Mesenteric fat pad (tissue), 1 donor: Measurements from ENCODE around the gene HLCS. TPM values are rescaled to one million over a fixed set of nuclear protein-coding genes. Genes with fewer than 3 reads are reported as not detected.
"Not testable (repeated sequence)": the region's sequence is repeated elsewhere in the genome, so short reads cannot be mapped to it uniquely, and the experiment has no call there.

ENCODE experiments used
- DNase-seq: peaks from one replicate; pipeline ENCODE4 v3.0.0-alpha.2; 2020; ENCODE audit warnings: low spot score
- total RNA-seq: library from RNA; stranded (reverse); fragmentation: NEBNext Ultra II Directional; extraction: Animal tissue kit (Norgen Biotek cat#: 25700); gene quantifications from one replicate; pipeline ENCODE4 v1.2.1, GENCODE V29; 2021
- donor health status: DM: yes; HTN: yes; CAD: no.

Gene HLCS
- total RNA-seq, 1 donor from 2014 or later: 18.8 TPM

GRCh38 chr21:36816026-36816425, 150.4 kb downstream of the HLCS start:
- not testable (repeated sequence) for DNase-seq

GRCh38 chr21:36815284-36815683, 151.2 kb downstream of the HLCS start:
- no peak for DNase-seq

- no peak for DNase-seq
Observed at GRCh38 chr21:36813052-36813451, 153.4 kb downstream of the HLCS start.

DNA sequence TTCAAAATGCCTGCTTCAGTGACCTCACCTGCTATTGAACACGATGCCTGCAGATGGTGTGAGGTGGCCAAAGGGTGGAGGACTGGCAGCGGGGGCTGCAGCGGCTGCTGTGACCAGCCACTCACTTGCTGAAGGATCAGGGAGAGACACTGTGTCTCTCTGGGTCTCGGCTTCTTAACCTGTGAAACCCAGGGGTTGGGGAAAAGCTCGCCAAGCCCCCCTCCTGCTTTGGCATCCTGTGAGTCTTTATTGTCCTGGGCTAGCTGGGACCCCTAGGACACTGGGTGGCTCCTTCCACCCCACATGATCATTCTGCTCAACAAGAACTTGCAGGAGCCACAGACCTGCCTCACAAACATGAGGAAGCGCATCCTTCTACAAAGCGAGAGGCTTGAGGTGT, 154.7 kb downstream of the HLCS start:
- no peak for DNase-seq

DNA sequence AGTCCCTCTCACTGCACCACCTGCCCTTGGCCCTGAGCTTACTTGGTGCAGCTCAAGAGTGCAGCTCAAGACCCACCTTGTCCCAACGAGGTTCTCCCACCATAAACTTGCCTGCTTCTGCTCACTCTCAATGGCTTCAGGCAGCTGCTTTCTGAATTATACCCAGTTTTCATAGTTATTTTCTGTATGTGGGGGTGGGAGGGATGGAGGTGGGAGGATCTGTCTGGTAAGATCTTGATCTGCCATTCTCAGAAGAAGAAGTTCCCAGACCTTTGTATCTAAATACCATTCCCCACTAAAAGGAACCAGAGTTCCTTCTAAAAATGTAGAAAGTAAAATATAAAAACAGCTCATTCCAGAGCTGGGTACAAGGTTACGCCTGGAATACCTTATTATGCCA, 156.0 kb downstream of the HLCS start:
- no peak for DNase-seq

- no peak for DNase-seq
Observed at GRCh38 chr21:36807422-36807928, 159.0 kb downstream of the HLCS start.

- DNase-seq: no peak
Observed at GRCh38 chr21:36806103-36806502, 160.4 kb downstream of the HLCS start.

DNA sequence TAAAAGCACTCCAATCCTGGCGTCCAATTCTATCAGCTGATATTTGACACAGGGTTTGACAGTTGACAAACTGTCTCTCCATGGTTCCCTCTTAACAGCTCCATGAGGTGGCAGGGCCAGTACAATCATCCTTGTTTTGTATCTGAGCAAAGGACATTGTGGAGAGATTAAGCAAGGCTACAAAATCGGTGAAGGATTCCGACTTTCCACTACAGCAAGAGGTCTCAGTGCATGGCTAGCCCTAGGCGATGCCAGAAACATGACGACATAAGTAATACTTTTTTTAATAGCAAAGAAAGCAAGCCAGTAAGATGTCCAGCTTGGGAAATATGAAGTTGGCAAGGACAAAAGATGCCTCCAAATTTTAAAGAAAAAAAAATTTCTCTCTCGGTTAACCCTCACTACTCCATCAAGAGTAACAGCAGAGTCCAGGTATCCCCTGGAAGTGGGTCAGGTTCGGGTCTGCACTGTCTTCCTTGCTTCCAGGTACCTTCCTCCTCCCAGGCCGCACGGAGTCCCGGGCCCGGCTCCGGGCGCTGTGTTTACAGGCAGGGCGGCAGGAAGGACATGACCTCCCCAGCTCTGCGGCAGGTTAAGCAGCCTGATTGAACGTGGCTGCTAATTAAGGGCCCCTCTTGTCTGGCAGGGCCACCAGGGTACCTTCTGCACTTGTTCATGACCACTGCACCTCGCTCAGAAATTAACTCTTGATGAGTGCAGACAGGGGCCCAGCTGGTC, 161.4 kb downstream of the HLCS start:
- DNase-seq: no peak

- DNase-seq: no peak
Observed at GRCh38 chr21:36803816-36804439, 162.5 kb downstream of the HLCS start.

- DNase-seq: no peak
Observed at GRCh38 chr21:36803051-36803645, 163.3 kb downstream of the HLCS start.

DNA sequence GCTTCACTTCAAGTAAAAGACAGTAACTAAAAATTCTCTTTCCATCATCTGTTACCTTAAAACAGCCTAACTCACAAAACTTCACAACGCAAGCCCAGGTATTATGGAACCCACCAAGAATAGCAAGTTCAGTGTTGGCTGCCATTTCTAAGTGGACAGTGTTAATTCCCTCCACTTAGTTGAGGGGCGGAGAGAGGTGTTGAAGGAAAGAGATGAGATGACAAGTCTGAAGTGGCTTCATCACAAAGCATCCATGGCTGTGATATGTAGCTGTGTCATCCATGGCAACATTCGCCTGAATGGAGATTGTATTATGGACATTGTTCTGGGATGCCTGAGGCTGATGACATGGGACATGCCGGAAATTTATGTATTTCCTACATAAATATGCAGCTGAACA, 165.7 kb downstream of the HLCS start:
- no peak for DNase-seq

DNA sequence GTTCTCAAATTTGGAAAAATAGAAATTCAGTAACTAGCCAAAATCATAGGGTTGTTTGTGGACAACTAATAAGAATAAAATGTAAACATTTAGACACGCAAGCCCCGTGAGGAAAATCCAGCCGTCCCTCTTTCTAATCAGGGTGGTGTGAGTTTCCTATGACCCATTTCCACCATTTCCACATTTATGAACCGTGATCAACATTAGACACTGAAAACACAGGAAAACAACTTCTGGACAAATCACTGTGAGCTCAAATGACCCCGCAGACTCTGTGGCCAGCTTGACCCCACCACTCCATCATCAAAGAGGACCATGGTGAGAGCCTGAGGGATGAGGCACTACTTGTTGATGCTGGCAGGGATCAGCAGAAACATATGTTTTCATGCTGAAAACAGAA, 166.6 kb downstream of the HLCS start:
- DNase-seq: no peak

DNA sequence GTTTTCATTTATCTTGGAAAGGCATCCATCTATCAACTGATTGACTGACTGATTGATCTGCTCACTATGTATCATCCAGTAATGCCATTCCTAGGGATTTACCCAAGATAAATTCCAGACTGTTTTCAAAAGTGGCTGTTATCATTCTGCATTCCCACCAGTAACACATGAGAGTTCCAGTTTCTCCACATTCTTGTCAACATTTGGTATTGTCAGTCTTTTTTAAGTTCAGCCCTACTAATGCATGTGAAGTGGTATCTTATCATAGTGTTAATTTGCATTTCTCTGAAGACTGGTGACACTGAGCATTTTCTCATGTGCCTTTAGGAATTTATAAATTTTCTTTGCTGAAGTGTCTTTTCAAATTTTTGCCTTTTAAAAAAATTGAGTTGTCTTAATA, 168.0 kb downstream of the HLCS start:
- DNase-seq: no peak

GRCh38 chr21:36796070-36796469, 170.4 kb downstream of the HLCS start:
- no peak for DNase-seq

DNA sequence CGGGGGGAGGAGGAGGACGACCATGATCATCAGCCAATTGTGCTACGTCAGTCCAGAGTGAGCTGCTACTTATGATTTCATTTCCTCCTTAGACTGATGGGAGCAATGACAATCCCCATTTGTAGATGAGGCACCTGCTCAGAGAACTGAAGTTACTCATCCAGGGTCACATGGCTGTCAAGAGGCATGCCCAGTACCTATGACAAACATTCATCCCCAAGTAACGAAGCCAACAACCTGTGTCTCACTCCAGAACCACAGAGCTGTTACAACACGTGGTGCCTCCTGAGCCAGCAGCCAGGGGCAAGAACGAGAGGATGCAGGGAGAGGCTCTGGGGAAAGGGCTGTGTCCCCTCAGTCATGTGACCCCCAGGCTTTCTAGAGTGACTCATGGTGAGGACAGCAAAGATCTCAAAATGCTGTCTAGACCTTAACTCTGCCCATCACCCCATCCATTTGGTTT, 173.9 kb downstream of the HLCS start:
- no peak for DNase-seq

- DNase-seq: no peak
Observed at GRCh38 chr21:36791695-36792470, 174.6 kb downstream of the HLCS start.

GRCh38 chr21:36791180-36791579, 175.3 kb downstream of the HLCS start:
- DNase-seq: no peak

DNA sequence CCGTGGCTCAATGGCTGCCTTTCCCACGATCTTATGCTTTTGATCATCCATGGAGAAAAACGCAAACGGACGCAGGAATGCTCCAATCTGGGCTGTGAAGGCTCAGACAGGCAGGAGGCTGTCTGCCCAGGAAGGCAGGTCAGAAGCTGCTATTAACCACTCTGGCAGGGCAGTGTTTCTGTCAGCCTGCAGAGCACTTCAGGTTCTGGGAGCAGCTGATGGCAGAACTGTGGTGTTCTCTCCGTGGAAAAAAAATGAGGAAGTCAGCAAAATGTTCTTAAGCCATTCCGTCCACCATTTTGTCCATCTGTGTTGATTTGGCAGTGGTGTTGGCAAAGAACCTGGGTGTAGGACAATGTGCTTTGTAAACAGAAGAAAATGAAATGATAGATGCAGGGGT, 175.9 kb downstream of the HLCS start:
- no peak for DNase-seq

GRCh38 chr21:36788120-36788638, 178.3 kb downstream of the HLCS start:
- no peak for DNase-seq

DNA sequence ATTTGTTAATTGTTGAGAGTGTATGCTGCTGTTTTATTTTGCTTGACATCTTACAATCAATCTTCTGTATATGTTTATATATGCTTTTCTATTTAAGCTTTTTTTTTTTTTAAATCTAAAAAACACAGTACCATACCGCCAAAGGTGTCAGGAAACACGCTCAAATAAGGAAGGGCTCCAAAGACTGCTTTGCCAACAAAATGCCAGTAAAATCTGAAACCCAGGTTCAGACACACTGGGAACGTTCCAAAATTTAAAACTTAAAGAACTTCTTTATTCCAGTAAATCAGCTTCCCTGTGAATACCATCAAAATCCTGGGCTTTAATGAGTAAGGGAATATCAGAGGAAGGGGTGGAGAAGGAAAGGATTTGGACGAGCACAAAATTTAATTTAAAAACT, 180.3 kb downstream of the HLCS start:
- DNase-seq: no peak

DNA sequence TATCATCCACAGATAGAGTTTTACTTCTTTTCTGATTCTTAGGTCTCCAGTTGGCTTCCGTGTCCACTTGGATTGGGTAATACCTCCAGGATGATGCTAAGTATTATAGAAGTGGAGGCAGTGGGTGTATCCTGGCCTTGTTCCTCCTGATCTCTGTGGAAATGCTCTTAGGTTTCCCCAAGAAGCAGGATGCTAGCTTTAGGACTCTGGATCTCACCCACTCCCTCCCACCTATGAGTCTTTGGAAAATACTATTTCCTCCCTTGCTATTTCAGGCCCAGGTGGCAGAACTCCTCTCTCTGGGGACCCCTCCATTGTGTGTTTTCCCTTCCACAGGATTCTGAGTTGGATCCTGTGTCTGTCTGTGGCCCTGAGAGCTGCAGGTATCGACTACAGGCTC, 180.9 kb downstream of the HLCS start:
- no peak for DNase-seq
